K562 (cell line): Measurements from ENCODE around the gene STAT4. TPM values are rescaled to one million over a fixed set of nuclear protein-coding genes. Genes with fewer than 3 reads are reported as not detected.
A peak's percentile ranks its signal among the peaks of the same experiment; 100 is the strongest.

Source experiments
- BACH1 ChIP-seq: fragments of 200-800 bp; sonication (Bioruptor generic); IDR thresholded peaks from 2 replicates; pipeline ENCODE4 v1.6.1; 2016; ENCODE audit warnings: missing genetic modification characterization, missing compliant biosample characterization
- CREBBP ChIP-seq: IDR thresholded peaks from one replicate; pipeline ENCODE4 v1.6.1; 2012; ENCODE audit warnings: low read depth, mild to moderate bottlenecking, control low read depth, inconsistent platforms, low read length
- GATAD2B ChIP-seq: fragments of 450-650 bp; IDR thresholded peaks from 2 replicates; pipeline ENCODE4 v1.6.1; 2017; ENCODE audit warnings: mild to moderate bottlenecking, borderline replicate concordance
- HDAC8 ChIP-seq: fragments of 450-650 bp; IDR thresholded peaks from 2 replicates; pipeline ENCODE4 v1.6.1; 2016; ENCODE audit warnings: mild to moderate bottlenecking, missing genetic modification characterization, moderate library complexity, missing compliant biosample characterization
- KLF6 ChIP-seq: fragments of 250-450 bp; sonication (Bioruptor Pico); IDR thresholded peaks from 2 replicates; pipeline ENCODE4 v1.4.0; 2020; ENCODE audit warnings: mild to moderate bottlenecking, moderate library complexity, borderline replicate concordance
- L3MBTL2 ChIP-seq: fragments of 450-650 bp; IDR thresholded peaks from 2 replicates; pipeline ENCODE4 v1.6.1; 2016; ENCODE audit warnings: mild to moderate bottlenecking, moderate library complexity
- MAFF ChIP-seq: IDR thresholded peaks from 2 replicates; pipeline ENCODE4 v1.6.1; 2012; ENCODE audit warnings: low read length, improper control_type of control experiment
- MYNN ChIP-seq, 2 experiments: sonication (generic); formaldehyde crosslinking in 1 of 2; IDR thresholded peaks; 2 replicates each; pipeline versions ENCODE4 v1.5.0 to v1.6.1; 2016 to 2020; ENCODE audit warnings: antibody characterized with exemption in 1 of 2, missing genetic modification reagents in 1 of 2
- POLR2A ChIP-seq: fragments of 450-650 bp; conservative IDR thresholded peaks from 2 replicates; pipeline ENCODE4 v1.6.1; 2016
- RBFOX2 ChIP-seq: fragments of 200-400 bp; formaldehyde crosslinking; IDR thresholded peaks from 2 replicates; pipeline ENCODE4 v1.6.1; 2017; ENCODE audit warnings: low read depth, mild to moderate bottlenecking, low read length, moderate library complexity
- SIX5 ChIP-seq, 2 experiments: IDR thresholded peaks; 2 replicates each; pipeline ENCODE4 v1.6.1; 2011; ENCODE audit warnings: low read length in 2 of 2, borderline replicate concordance in 1 of 2, low read depth in 1 of 2, mild to moderate bottlenecking in 1 of 2, moderate library complexity in 1 of 2; ENCODE audit not compliant: insufficient read depth in 1 of 2
- TBP ChIP-seq: optimal IDR thresholded peaks from 2 replicates; pipeline ENCODE3; 2011; ENCODE audit warnings: low read depth, low read length, improper control_type of control experiment
- YY1 ChIP-seq, 3 experiments: IDR thresholded peaks; 2 replicates each; pipeline ENCODE4 v1.6.1; 2011; ENCODE audit warnings: low read length in 2 of 3, mild to moderate bottlenecking in 2 of 3, moderate library complexity in 2 of 3, borderline replicate concordance in 1 of 3, control low read depth in 1 of 3, low read depth in 1 of 3; ENCODE audit not compliant: insufficient read depth in 3 of 3, insufficient replicate concordance in 2 of 3, control insufficient read depth in 1 of 3, insufficient read length in 1 of 3; ENCODE audit errors: extremely low read depth in 1 of 3
- ZFX ChIP-seq: sonication (generic); formaldehyde crosslinking; IDR thresholded peaks from 2 replicates; pipeline ENCODE4 v1.8.0; 2022; ENCODE audit warnings: mild to moderate bottlenecking, missing genetic modification reagents, moderate library complexity
- ZKSCAN1 ChIP-seq: fragments of 150-350 bp; IDR thresholded peaks from 2 replicates; pipeline ENCODE4 v1.6.1; 2016; ENCODE audit warnings: low read depth, low read length
- ZNF263 ChIP-seq: sonication (generic); formaldehyde crosslinking; IDR thresholded peaks from 2 replicates; pipeline ENCODE4 v1.8.0; 2022; ENCODE audit warnings: mild to moderate bottlenecking, missing genetic modification reagents, borderline replicate concordance
- ZNF316 ChIP-seq: fragments of 450-650 bp; IDR thresholded peaks from 2 replicates; pipeline ENCODE4 v1.6.1; 2016
- polyA plus RNA-seq, 8 experiments: library from polyadenylated mRNA; depleted of rRNA in 4 of 8; stranded (reverse) in 5 of 8; unstranded in 3 of 8; fragments of >200 nt; fragmentation: Nextera tagmentation in 2 of 8; fragmentation: Illumina TruSeq in 1 of 8; extraction: Ambion mirVana in 2 of 8; extraction: Trizol in 1 of 8; gene quantifications; 2 replicates each; pipeline versions ENCODE4 v1.2.1 to v1.2.3, GENCODE V29; 2011 to 2014; ENCODE audit warnings: inconsistent platforms in 1 of 8, missing spikeins in 1 of 8
- total RNA-seq, 7 experiments: library from RNA; depleted of rRNA in 6 of 7; stranded (reverse); fragments of >200 nt in 6 of 7; fragmentation: Illumina TruSeq in 2 of 7; extraction: Trizol in 2 of 7; gene quantifications; 2 replicates each; pipeline versions ENCODE4 v1.2.1 to v1.2.3, GENCODE V29; 2011 to 2021; ENCODE audit warnings: low replicate concordance in 1 of 7
- TF ChIP-seq, protein P1 (sequence below): sonication (generic); formaldehyde crosslinking; IDR thresholded peaks from 2 replicates; pipeline ENCODE4 v1.8.0; 2022; ENCODE audit warnings: mild to moderate bottlenecking, missing genetic modification reagents
- TF ChIP-seq, protein P2 (sequence below): fragments of 450-650 bp; IDR thresholded peaks from 2 replicates; pipeline ENCODE4 v1.6.1; 2016; ENCODE audit warnings: antibody characterized with exemption
- TF ChIP-seq, protein P3 (sequence below): fragments of 450-650 bp; conservative IDR thresholded peaks from 2 replicates; pipeline ENCODE4 v1.6.1; 2016; ENCODE audit warnings: missing genetic modification characterization, low read depth, mild to moderate bottlenecking, missing compliant biosample characterization, moderate library complexity

Gene STAT4
- total and polyA plus RNA-seq, 9 of the 15 experiments (the other 6 are each of a cell fraction or from before 2014, with no cell fraction given), result 0.01 to 0.06 (median 0.03) TPM; not detected in 6

DNA sequence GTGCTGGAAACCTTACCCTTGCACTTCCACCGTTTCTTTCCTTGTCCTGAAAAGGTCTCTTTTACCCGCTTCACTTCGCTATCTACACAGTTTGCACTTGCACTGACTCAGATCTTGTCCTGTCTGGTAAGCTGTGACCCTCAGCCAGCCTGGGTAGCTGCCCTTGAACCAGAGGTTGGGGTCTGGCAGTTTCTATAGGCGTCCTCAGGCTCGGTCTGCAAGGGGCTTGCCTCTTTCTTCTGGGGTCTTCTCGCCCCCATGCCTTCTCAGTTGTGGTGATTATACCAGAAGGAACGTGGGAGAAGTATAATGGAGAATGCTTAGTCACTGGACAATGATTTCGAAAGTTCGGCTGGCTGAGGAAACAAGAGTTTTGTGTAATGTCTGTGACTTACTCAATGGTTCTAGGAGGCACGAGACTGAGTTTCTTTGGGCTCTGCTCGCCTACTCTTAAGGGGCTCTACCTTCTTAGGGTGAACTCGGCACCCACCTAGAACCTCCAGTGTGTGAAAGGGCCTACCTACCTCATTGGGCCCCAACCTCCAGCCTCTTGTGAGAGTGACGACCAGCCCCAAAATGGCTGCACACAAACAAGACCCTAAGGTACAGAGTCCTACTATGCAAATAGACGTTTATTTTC, 129.9 kb downstream of the STAT4 start (continued):
- TF ChIP-seq L3MBTL2, result no peak
- TF ChIP-seq MYNN (IDR thresholded peaks at IDR 0.05), result 0 out of 2 replicates have a peak, but pooled peaks have one; percentile 1
- no peak for TF ChIP-seq MYNN (CRISPR knock-in tag; IDR thresholded peaks at IDR 0.05)
- TF ChIP-seq ZNF316, result peak; percentile 71
- TF ChIP-seq RBFOX2, result peak; percentile 39; the same call in 1 of the 2 replicates
- TF ChIP-seq YY1 (IDR thresholded peaks at IDR 0.05; ENCODE audit: borderline replicate concordance in 1 of 3, control insufficient read depth in 1 of 3, extremely low read depth in 1 of 3, insufficient read depth in 3 of 3, insufficient read length in 1 of 3, insufficient replicate concordance in 2 of 3, low read depth in 1 of 3, low read length in 2 of 3), result peak in 2 of 3 experiments; percentile 55 to 85
- TF ChIP-seq, protein P1, sequence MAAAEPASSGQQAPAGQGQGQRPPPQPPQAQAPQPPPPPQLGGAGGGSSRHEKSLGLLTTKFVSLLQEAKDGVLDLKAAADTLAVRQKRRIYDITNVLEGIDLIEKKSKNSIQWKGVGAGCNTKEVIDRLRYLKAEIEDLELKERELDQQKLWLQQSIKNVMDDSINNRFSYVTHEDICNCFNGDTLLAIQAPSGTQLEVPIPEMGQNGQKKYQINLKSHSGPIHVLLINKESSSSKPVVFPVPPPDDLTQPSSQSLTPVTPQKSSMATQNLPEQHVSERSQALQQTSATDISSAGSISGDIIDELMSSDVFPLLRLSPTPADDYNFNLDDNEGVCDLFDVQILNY (CRISPR knock-in tag), result 0 out of 2 replicates have a peak, but pooled peaks have one; percentile 14
- TF ChIP-seq SIX5 (IDR thresholded peaks at IDR 0.05; ENCODE audit: borderline replicate concordance in 1 of 2, insufficient read depth in 1 of 2, low read depth in 1 of 2, low read length in 2 of 2), result no peak
- peak; percentile 12 for TF ChIP-seq ZFX (CRISPR knock-in tag)
- no peak for TF ChIP-seq CREBBP
- peak; percentile 71 for TF ChIP-seq POLR2A
- no peak for TF ChIP-seq KLF6 (CRISPR knock-in tag)
- TF ChIP-seq GATAD2B, result no peak
- TF ChIP-seq, protein P2, sequence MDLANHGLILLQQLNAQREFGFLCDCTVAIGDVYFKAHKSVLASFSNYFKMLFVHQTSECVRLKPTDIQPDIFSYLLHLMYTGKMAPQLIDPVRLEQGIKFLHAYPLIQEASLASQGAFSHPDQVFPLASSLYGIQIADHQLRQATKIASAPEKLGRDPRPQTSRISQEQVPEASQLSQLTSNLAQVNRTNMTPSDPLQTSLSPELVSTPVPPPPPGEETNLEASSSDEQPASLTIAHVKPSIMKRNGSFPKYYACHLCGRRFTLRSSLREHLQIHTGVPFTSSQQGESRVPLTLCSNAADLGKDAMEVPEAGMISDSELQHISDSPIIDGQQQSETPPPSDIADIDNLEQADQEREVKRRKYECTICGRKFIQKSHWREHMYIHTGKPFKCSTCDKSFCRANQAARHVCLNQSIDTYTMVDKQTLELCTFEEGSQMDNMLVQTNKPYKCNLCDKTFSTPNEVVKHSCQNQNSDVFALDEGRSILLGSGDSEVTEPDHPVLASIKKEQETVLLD, result no peak
- TF ChIP-seq ZKSCAN1, result no peak
- TF ChIP-seq, protein P3, sequence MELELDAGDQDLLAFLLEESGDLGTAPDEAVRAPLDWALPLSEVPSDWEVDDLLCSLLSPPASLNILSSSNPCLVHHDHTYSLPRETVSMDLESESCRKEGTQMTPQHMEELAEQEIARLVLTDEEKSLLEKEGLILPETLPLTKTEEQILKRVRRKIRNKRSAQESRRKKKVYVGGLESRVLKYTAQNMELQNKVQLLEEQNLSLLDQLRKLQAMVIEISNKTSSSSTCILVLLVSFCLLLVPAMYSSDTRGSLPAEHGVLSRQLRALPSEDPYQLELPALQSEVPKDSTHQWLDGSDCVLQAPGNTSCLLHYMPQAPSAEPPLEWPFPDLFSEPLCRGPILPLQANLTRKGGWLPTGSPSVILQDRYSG (tag), result peak; percentile 75
- TF ChIP-seq HDAC8 (tag), result no peak
- TF ChIP-seq ZNF263, result peak; percentile 62; the same call in 1 of the 2 replicates
- TF ChIP-seq MAFF, result peak; percentile 45; the same call in 1 of the 2 replicates
- TF ChIP-seq BACH1 (tag), result 0 out of 2 replicates have a peak, but pooled peaks have one; percentile 31
- TF ChIP-seq TBP, result peak; percentile 44
